SK-MEL-5 (cell line): ENCODE data around the gene CAMTA1. TPM values are rescaled to one million over a fixed set of nuclear protein-coding genes. Genes with fewer than 3 reads are reported as not detected.
A peak's percentile ranks its signal among the peaks of the same experiment; 100 is the strongest.
"Not testable (repeated sequence)": the region's sequence is repeated elsewhere in the genome, so short reads cannot be mapped to it uniquely, and the experiment has no call there.

Experiments used
- DNase-seq: peaks from one replicate; pipeline ENCODE4 v3.0.0-alpha.2; 2016; ENCODE audit warnings: low read depth, low spot score
- in situ Hi-C: cut with HindIII; loops from 2 replicates; pipeline ENCODE4 v1.10.0; 2016; ENCODE audit warnings: low sequenced_read_pairs, high pct_unique_total_duplicates, low pct_unique_long_range_greater_than_20kb
- total RNA-seq: library from RNA; depleted of rRNA; stranded (reverse); fragments of >200 nt; shearing (Covaris generic); gene quantifications from 2 replicates; pipeline ENCODE4 v1.2.3, GENCODE V29; 2014

Gene CAMTA1
- total RNA-seq, 1 experiment from 2014 or later = 47.4 TPM

GRCh38 chr1:6824665-6825368 lies 39.6 kb downstream of the CAMTA1 start:
- in situ Hi-C loops = no loop called here
- DNase-seq = no peak

GRCh38 chr1:6825828-6826227 lies 40.6 kb downstream of the CAMTA1 start:
- in situ Hi-C loops = no loop called here
- DNase-seq = no peak

- in situ Hi-C loops = no loop called here
- DNase-seq = no peak
Observed at GRCh38 chr1:6827079-6827478, 41.8 kb downstream of the CAMTA1 start.

GRCh38 chr1:6827630-6828165 lies 42.4 kb downstream of the CAMTA1 start:
- DNase-seq = no peak
- in situ Hi-C loops = no loop called here

GRCh38 chr1:6831366-6831765 lies 46.1 kb downstream of the CAMTA1 start:
- DNase-seq = no peak
- in situ Hi-C loops = no loop called here

GRCh38 chr1:6832006-6832405 lies 46.8 kb downstream of the CAMTA1 start:
- DNase-seq, in situ Hi-C loops: not testable (repeated sequence)

GRCh38 chr1:6832531-6833188 lies 47.4 kb downstream of the CAMTA1 start:
- DNase-seq = no peak
- in situ Hi-C loops = no loop called here

- DNase-seq = no peak
- in situ Hi-C loops = no loop called here
Observed at GRCh38 chr1:6833804-6834203, 48.5 kb downstream of the CAMTA1 start.

GRCh38 chr1:6834366-6834765 lies 49.1 kb downstream of the CAMTA1 start:
- in situ Hi-C loops = no loop called here
- no peak for DNase-seq

- in situ Hi-C loops = no loop called here
- DNase-seq = no peak
Observed at GRCh38 chr1:6835139-6835538, 49.9 kb downstream of the CAMTA1 start.

- no peak for DNase-seq
- in situ Hi-C loops = no loop called here
Observed at GRCh38 chr1:6842301-6842700, 57.0 kb downstream of the CAMTA1 start.

- DNase-seq, in situ Hi-C loops: not testable (repeated sequence)
Observed at GRCh38 chr1:6845786-6846185, 60.5 kb downstream of the CAMTA1 start.

- peak; percentile 59 for DNase-seq
- in situ Hi-C loops = no loop called here
Observed at GRCh38 chr1:6848816-6849215, 63.6 kb downstream of the CAMTA1 start.

GRCh38 chr1:6850537-6850936 lies 65.3 kb downstream of the CAMTA1 start:
- no peak for DNase-seq
- in situ Hi-C loops = no loop called here

GRCh38 chr1:6852136-6852890 lies 67.1 kb downstream of the CAMTA1 start:
- in situ Hi-C loops = no loop called here
- no peak for DNase-seq

- in situ Hi-C loops = no loop called here
- no peak for DNase-seq
Observed at GRCh38 chr1:6854166-6854565, 68.9 kb downstream of the CAMTA1 start.

GRCh38 chr1:6857831-6858230 lies 72.6 kb downstream of the CAMTA1 start:
- no peak for DNase-seq
- in situ Hi-C loops = no loop called here

GRCh38 chr1:6858596-6858995 lies 73.3 kb downstream of the CAMTA1 start:
- DNase-seq = no peak
- in situ Hi-C loops = no loop called here
